ENCODE measurements around the gene SLC12A1. TPM values are rescaled to one million over a fixed set of nuclear protein-coding genes. Genes with fewer than 3 reads are reported as not detected.

The SLC12A1 gene
- total and polyA plus RNA-seq, 8 donors: 0.03 to 0.23 (median 0.05) TPM; not detected in 5

DNA sequence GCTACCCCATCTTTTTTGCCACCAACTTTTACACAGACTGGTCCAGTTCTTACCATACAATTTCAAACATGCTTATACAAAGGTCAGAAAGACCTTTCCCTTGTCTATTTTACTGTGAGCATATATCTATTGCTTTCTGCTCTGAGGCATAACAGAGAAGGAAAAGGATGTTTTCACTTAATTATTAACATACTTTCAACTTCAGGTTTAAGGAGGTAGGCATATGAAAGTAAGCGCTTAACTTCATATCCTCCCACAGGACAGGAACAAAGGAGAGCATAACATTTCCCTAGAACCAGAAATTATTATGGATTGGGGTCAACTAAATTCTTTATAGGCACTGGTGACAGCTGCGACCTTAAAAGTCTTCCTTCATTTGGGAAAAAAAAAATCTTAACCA lies 29.1 kb upstream of the SLC12A1 start:
- no peak for FAIRE-seq

DNA sequence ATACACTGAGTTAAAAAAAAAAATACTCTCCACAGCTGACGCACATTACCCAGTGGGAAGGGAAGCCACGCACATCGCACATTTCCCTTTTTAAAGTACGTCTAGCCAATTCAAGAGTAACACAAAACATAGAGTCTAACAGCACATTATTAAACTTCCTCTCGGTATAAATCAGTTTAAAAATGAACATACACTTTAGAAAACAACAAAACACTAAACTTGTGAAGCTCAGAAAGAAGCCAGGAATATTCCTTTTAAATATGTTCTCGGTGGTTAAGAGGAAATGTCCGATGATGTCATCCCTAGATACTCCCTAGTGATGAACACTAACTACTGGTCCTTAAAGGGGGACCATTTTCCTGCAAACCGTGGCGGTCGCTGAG lies 28.7 kb upstream of the SLC12A1 start:
- Histone ChIP-seq H3K4me3 (peak overlapping the region; percentile 40 to 85 (median 63)), H3K4me1 (peaks cover 0 to 7% (median 7%) of the 10 kb centered on the region in 3 donors), H3K9me3 (no peaks in the 10 kb centered on the region), H3K36me3 (no peaks in the 10 kb centered on the region), H3K27ac (peak overlapping the region; percentile 61 to 83 (median 70)), H3K27me3 (peaks cover 0 to 2% (median 0%) of the 10 kb centered on the region in 4 donors)
- 2 to 4% methylated on average over 10 of the region's 10 CpGs for WGBS, 2 donors
- peak; percentile 80 to 89 (median 84) for ATAC-seq
- TF ChIP-seq, protein P1, sequence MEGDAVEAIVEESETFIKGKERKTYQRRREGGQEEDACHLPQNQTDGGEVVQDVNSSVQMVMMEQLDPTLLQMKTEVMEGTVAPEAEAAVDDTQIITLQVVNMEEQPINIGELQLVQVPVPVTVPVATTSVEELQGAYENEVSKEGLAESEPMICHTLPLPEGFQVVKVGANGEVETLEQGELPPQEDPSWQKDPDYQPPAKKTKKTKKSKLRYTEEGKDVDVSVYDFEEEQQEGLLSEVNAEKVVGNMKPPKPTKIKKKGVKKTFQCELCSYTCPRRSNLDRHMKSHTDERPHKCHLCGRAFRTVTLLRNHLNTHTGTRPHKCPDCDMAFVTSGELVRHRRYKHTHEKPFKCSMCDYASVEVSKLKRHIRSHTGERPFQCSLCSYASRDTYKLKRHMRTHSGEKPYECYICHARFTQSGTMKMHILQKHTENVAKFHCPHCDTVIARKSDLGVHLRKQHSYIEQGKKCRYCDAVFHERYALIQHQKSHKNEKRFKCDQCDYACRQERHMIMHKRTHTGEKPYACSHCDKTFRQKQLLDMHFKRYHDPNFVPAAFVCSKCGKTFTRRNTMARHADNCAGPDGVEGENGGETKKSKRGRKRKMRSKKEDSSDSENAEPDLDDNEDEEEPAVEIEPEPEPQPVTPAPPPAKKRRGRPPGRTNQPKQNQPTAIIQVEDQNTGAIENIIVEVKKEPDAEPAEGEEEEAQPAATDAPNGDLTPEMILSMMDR (IDR thresholded peaks at IDR 0.05): no peak
- intact Hi-C loops (cut with DNase I): no loop called here
- FAIRE-seq: no peak
- no peak for DNase-seq

More for the DNA sequence above, 29.1 kb upstream of the SLC12A1 start:
- H3K27me3 ChIP-seq: no peaks in the 10 kb centered on the region
- ATAC-seq (no peak), DNase-seq (no peak)
- TF ChIP-seq, protein P1 (IDR thresholded peaks at IDR 0.05): no peak
- peak overlapping the region; percentile 40 to 85 (median 63) for H3K4me3 ChIP-seq
- 64 to 66% methylated on average over 2 of the region's 2 CpGs for WGBS, 2 donors
- peaks cover 0 to 7% (median 7%) of the 10 kb centered on the region in 3 donors for H3K4me1 ChIP-seq
- H3K36me3 ChIP-seq: no peaks in the 10 kb centered on the region
- H3K9me3 ChIP-seq: no peaks in the 10 kb centered on the region
- H3K27ac ChIP-seq: peak overlapping the region in 1 of 4 donors; percentile 66
- intact Hi-C loops (cut with DNase I): no loop called here

DNA sequence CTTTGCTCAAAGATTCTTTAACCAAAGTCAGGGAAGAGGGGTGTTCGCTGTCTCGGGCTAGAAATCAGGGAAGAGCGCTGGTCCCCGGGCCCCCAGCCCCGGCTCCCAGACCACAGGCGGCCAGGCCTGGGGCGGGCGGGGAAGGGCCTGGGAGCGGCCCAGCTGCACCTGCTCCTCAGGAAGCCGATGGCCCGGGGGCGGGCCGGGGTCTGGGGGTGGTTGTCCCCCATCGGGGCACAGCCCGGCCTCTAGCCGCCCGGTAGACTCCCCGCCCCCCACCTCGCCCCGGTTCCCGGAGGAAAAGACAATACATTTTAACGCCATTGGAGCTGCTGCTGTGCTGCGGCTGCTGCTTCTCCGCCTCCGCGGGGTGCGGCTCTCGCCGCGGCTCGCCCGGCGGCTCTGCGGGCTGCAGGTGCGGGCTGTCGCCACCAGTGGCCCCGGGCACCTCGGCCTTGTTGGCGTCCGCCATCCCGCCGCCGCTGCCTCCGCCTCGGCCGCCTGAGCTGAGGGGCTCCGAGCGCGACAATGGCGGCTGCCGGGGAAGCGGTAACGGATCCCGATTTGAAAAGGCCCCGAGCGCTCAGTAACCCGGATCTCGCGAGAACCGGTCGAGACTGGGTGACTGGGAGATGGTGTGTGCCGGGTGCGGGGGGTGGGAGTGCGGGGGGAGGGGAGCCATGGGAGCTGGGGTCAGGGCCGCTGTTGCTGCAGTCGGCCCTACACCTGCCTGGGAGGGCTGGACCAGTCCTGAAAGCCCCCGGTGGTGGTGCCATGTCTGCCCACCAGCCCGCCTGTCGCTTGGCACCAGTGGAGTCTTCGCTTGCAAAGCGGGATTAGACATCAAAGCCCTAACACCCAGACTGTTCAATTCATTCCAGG lies 28.1 kb upstream of the SLC12A1 start, which contains the start of gene MYEF2:
Gene MYEF2 (minus strand): TSS at position 530 of the 882 bp plus-strand sequence. CDS start 58 bp downstream, at position 472.
- FAIRE-seq: no peak

DNA sequence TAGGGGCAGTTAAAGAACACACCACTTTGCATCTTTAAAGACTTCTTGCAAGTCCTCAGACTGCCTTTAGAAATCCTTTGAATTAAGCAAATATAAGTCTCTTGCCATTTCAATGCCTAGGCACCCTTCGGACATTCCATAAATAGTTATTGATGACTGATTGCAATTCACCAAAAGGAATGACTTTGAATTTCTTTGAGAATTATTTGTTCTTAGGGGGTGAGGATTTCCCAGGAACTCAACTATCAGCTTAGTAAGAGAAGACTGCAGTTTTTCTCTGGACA lies 27.5 kb upstream of the SLC12A1 start:
- DNase-seq (no peak), ATAC-seq (no peak), FAIRE-seq (no peak)
- peak overlapping the region in 3 of 4 donors; percentile 60 to 85 (median 66) for H3K4me3 ChIP-seq
- no peaks in the 10 kb centered on the region for H3K9me3 ChIP-seq
- 64 to 75% methylated on average over 1 of the region's 1 CpG for WGBS, 2 donors
- peak overlapping the region in 2 of 4 donors; percentile 73 to 83 for H3K27ac ChIP-seq
- intact Hi-C loops (cut with DNase I): no loop called here
- peaks cover 0 to 7% (median 7%) of the 10 kb centered on the region in 3 donors for H3K4me1 ChIP-seq
- TF ChIP-seq, protein P1 (IDR thresholded peaks at IDR 0.05): no peak
- no peaks in the 10 kb centered on the region for H3K36me3 ChIP-seq
- H3K27me3 ChIP-seq: peaks cover 0 to 6% (median 0%) of the 10 kb centered on the region in 4 donors

More for the DNA sequence above, 28.1 kb upstream of the SLC12A1 start, which contains the start of gene MYEF2:
- H3K4me1 ChIP-seq: peaks cover 0 to 7% (median 7%) of the 10 kb centered on the region in 3 donors
- no peaks in the 10 kb centered on the region for H3K9me3 ChIP-seq
- DNase-seq (peak; percentile 73 to 91 (median 82)), ATAC-seq (peak; percentile 88 to 94 (median 92))
- H3K4me3 ChIP-seq: peak within 1 kb of the TSS; percentile 40 to 85 (median 63)
- TF ChIP-seq, protein P1 (IDR thresholded peaks at IDR 0.05): peak in 1 of 4 donors; percentile 21
- intact Hi-C loops (cut with DNase I): no loop called here
- H3K27ac ChIP-seq: peak within 1 kb of the TSS; percentile 61 to 83 (median 70)
- no peaks in the 10 kb centered on the region for H3K36me3 ChIP-seq
- WGBS, 2 donors: 2 to 3% methylated on average over 60 to 71 of the region's 71 CpGs
- H3K27me3 ChIP-seq: peaks cover 0 to 6% (median 0%) of the 10 kb centered on the region in 4 donors
